ENCODE data around the gene SFTPD.

The SFTPD gene

DNA sequence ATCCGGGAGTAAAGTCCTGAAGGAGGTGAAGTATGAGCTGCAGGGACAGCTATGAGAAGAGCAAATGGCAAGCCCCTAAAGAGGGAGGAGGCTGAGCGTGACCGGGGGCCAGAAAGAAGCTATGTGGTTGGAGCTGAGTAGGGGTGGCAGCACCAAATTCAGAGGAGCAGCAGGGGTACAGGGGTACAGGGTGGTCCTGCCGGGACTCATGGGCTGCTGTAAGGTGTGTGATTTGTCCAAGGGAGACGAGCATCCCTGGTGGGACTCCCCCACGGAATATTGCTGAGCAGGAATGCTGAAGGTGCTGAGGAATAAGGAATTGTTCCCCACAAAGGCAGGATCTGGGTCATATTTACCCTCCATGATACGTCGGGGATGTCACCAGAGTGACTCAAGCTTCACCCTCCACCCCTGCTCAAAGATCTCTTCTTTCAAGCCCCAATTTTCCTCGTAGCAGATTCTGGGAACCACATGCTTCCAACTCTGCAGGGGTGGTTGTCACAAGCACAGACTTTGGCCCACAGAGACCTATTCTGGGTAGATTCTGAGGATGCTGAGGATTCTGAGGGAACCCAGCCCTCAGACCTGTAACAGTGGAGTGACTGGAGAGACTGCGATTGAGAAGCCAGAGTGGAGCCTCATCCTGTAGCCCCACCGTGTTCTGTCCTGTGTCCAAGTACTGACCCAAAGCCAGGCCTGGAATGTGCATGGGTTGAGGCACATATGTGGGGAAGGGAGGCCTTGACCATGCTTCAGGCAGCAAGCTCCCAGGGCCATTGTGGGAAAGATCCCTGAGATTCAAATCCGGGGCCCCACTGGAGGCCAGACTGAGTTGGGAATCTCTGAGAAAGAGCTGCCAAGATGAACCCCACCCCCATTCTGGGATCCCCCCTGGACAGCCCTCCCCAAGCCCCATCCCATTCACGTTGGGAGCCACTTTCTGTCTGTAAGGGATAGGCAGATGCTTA lies 4.2 kb downstream of the SFTPD start:
- DNase-seq (ENCODE audit: low read depth), result no peak

- DNase-seq (ENCODE audit: low read depth), result no peak
These were observed 5.0 kb downstream of the SFTPD start for GRCh38 chr10:79943871-79944270.

GRCh38 chr10:79942261-79943185 lies 6.4 kb downstream of the SFTPD start:
- DNase-seq (ENCODE audit: low read depth), result no peak

DNA sequence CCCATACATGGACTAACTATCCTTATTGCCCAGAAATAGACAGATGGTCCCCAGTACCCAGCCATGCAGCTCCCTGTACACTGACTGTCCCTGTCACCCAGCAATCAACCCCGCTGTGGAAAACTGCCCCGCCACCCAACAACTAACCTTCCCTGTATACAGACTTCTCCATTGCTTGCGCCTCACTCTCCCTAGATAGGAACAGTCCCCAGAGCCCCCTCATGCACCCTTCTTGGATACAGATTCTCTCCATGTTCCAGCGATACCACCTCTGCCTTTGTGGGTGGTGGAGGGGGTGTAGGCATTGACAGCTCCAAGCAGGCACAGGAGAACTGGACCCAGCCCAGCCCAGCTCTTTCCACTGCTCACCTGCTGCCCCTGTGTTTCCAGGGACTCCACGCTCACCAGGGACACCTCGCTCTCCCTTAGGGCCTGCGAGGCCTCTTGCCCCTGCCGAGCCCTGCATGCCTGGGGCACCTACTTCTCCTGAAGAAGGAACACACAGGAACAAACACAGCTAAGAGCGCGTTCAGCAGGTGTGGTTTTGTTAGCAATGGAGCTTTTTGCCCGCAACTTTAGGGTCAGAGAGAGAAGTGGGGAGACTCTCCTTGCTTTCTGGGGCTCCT lies 7.2 kb downstream of the SFTPD start:
- DNase-seq (ENCODE audit: low read depth), result no peak

GRCh38 chr10:79941146-79941545 lies 7.8 kb downstream of the SFTPD start:
- DNase-seq (ENCODE audit: low read depth), result no peak

DNA sequence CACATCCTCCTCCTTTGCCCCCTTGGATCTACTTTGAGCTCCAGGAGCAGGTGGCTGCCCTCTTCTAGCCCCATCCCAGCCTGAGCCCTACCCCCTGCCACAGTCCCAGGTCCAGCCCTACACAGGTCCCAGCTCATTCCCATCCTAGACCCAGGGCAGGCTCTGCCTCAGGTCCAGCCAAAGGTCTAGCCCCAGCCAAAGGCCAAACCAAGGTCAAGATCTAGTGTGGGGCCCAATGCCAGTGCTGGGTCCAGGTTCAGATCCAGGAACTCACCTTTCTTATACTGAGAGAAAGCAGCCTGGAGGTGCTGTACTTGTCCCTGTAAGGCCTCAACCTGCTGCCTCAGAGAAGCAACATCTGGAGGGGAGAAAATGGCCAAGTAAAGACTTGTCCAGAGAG lies 8.5 kb downstream of the SFTPD start:
- DNase-seq (ENCODE audit: low read depth), result no peak

DNA sequence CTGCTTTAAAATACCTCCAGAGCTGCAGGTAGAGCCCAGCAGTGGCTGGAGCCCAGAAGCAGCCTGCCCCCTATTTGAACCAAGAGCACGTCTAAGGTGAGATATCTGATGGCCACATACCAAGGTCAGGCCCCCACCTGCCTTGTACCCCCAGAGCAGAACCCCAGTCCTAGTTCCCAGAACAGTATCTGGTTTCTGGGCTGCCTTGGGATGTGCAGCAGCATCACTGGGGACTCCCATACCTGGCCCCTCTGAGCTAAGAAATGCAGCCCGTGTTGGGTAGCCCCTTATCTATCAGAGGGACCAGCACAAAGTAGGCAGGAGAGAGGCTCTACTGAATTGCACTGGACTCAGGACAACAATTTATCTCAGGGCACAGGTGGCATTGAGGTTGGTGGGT lies 8.9 kb downstream of the SFTPD start:
- no peak for DNase-seq (ENCODE audit: low read depth)

DNA sequence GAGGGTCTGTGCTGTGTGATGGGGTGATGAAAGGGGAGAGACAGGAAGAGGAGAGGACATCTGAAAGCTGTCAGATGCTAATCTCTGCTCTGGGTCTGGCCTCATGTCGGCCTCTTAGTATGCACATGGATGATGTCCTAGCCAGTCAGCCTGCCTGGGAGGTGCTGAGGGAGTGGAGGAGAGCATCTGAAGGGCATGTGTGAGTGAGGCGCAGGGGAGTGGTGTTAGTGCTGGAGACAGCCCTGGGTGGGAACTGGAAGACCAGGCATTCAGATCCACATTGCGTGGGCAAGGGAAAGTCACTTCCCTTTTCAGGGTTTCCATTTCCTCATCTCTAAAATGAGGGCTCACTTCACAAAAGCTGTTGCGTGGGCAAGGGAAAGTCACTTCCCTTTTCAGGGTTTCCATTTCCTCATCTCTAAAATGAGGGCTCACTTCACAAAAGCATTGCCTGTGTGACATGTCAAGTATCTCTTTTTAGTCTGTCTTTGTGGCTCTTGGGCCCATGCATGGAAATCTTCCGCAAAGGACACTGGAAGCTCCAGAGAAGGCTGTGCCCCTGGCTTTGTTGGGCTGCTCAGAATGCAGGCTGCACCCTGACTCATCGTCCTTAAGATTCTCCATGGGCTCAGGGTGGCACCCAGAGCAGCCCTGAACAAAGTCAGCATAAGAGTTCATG lies 10.0 kb downstream of the SFTPD start:
- no peak for DNase-seq (ENCODE audit: low read depth)

- DNase-seq (ENCODE audit: low read depth), result no peak
These were observed 11.2 kb downstream of the SFTPD start for GRCh38 chr10:79937701-79938151.

GRCh38 chr10:79936625-79937615 lies 12.0 kb downstream of the SFTPD start:
- no peak for DNase-seq (ENCODE audit: low read depth)

DNA sequence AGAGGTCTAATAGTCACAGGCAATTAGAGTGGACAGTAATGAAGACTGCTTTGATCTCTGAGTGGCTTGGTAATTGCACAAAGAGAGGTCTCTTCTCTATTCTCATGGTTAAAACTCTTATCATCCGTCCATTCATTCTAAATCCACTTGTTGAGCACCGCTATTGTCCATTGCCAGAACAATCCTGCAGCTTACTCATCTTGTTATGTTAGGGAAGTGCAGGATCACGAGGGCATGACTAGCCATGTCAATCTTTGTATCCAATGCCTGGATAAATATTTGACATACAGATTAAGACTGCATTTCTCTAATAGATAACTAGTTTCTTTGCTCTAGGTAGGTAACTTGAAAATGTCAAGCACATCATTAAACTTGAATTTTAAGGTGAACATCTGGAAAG lies 14.9 kb downstream of the SFTPD start:
- no peak for DNase-seq (ENCODE audit: low read depth)

- DNase-seq (ENCODE audit: low read depth), result no peak
These were observed 16.0 kb downstream of the SFTPD start for GRCh38 chr10:79932841-79933379.

DNA sequence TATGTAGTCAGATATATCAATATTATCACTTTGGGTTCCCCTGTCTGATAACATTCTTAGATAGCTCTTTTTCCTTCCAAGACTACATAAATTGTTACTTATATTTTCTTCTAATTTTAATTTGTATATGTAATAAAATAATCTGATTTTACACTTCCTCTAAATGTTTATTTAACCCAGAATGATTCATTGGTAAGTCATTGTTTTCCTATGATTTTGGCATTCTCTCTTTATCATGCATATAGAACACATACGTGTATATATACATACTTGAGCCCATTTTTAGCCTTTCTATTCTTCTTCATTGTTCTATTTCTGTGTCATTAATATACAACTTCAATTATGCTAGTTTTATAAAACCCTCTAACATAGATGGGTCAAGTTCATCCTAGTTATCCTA lies 16.6 kb downstream of the SFTPD start:
- DNase-seq (ENCODE audit: low read depth), result no peak

- no peak for DNase-seq (ENCODE audit: low read depth)
These were observed 18.2 kb downstream of the SFTPD start for GRCh38 chr10:79930751-79931150.

DNA sequence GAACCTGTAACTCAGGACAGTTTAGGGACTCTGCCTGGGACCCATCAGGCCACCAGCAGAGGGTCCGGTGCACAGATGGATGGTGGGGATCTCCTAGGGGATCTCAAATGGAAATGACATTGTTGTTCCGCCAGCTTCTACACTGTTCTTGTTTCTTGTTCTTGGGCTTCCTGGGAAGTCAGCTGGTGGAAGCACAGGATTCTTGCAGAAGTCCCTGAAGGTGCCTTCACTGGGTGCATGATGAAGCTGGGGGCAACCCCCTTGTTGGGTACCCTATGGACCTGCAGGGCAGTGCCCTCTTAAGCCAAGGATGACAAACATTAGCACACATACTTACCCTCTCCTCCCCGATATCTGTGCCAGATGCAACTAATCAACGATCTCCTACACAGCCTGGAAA lies 18.6 kb downstream of the SFTPD start:
- DNase-seq (ENCODE audit: low read depth), result no peak

DNA sequence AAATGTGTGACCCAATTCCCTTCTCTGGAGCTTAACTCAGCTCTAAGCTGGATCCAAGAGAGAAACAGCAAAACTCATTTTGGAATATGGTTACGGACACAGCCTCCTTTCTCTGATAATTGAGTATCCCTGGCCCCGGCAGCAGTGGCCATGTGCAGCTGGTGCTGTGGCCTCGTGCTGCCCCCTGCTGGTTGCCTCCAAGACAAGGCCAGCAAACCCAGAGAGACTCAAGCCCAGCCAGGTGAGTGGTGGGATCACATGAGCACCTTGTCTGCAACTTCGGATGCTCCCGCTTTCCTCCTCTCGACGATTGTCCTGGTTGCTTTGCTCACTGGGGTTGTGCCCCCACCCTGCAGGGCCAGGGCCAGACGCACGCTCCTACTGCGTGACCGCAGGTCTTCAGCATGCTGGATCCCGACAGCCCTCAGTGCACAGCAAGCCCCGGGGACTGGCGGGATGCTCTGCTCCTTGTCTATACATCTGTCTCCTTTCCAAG lies 19.4 kb downstream of the SFTPD start:
- peak; percentile 53 for DNase-seq (ENCODE audit: low read depth)

DNA sequence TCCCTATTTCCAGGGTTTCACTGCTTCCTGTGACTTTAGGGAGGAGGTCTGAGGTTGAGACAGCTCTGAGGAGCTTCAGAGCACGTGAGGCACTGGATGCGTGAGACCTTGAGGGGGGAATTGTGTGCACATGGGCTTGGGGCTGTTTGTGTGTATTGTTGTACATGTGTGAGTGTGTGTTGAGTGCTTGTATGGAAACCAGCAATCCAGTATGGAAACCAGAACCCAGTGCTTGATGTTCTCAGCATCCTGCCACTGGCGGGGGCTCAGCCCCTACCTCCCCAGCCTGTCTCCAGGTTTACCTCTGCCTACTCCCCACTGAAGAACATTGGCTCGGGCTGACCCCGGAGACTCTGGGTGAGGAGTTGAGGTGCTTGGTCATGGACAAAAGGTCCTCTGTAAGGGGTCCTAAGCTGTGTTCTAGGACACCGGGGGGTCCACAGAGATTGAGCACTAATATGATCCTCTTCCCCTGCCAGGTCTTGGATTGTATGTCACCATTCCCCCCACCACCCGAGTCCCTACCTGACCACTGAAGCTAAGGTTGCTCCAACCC lies 20.8 kb downstream of the SFTPD start:
- DNase-seq (ENCODE audit: low read depth), result no peak

DNA sequence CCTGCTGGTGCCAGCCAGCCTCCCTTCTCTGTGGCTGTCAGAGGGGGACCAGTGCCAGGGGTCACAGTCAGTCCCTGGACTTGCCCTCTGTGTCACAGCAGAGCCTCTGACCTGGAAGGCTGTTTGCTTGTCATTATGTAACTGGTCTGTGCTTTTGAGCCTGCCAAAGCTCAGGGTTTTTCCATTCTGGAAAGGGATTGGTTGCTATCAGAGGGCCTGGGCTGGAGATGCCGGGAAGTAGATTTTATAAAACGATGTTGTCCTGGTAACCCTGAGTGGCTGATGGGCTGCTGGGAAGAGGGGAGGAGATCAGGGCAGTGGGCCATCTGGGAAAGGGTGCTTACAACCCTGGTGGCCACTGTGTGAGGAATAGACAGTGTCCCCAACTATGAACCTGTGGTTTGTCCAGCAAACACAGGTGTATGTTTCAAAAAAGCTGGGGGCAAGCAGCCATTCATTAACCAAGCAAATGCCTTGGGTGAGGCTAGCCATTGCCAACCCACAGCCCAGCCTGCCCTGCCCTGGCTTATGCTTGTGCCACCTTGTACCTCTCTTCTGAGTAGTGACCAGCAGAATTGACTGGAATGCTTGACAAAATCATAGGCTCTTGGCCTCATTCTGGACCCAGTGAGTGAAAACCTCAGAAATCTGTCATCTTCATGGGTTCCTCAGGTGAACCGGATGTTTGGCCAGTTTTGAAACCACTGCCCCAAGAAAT lies 21.6 kb downstream of the SFTPD start:
- no peak for DNase-seq (ENCODE audit: low read depth)

GRCh38 chr10:79926037-79926436 lies 22.9 kb downstream of the SFTPD start:
- DNase-seq (ENCODE audit: low read depth), result no peak
